ENCODE measurements around the gene BDKRB1.
A peak's percentile ranks its signal among the peaks of the same experiment; 100 is the strongest.

Gene BDKRB1

GRCh38 chr14:96275177-96276112 is 19.4 kb downstream of the BDKRB1 start:
- H3K4me2 ChIP-seq (ENCODE audit: low read depth, low read length, poor library complexity, severe bottlenecking) = no peak overlapping the region
- TF ChIP-seq EZH2phosphoT487 (conservative IDR thresholded peaks at IDR 0.05; ENCODE audit: low read length) = no peak
- TF ChIP-seq, protein P1, sequence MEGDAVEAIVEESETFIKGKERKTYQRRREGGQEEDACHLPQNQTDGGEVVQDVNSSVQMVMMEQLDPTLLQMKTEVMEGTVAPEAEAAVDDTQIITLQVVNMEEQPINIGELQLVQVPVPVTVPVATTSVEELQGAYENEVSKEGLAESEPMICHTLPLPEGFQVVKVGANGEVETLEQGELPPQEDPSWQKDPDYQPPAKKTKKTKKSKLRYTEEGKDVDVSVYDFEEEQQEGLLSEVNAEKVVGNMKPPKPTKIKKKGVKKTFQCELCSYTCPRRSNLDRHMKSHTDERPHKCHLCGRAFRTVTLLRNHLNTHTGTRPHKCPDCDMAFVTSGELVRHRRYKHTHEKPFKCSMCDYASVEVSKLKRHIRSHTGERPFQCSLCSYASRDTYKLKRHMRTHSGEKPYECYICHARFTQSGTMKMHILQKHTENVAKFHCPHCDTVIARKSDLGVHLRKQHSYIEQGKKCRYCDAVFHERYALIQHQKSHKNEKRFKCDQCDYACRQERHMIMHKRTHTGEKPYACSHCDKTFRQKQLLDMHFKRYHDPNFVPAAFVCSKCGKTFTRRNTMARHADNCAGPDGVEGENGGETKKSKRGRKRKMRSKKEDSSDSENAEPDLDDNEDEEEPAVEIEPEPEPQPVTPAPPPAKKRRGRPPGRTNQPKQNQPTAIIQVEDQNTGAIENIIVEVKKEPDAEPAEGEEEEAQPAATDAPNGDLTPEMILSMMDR (IDR thresholded peaks at IDR 0.05; ENCODE audit: insufficient read depth, low read length, poor library complexity, severe bottlenecking) = peak; percentile 86
- H3K9me3 ChIP-seq (ENCODE audit: insufficient read depth, low read length) = no peaks in the 10 kb centered on the region
- no peaks in the 10 kb centered on the region for H3K36me3 ChIP-seq (ENCODE audit: low read length)
- no peak overlapping the region for H3K4me3 ChIP-seq (ENCODE audit: insufficient read depth, low read length, poor library complexity, severe bottlenecking)
- no peaks in the 10 kb centered on the region for H4K20me1 ChIP-seq (ENCODE audit: low read depth, low read length)
- H3K27ac ChIP-seq (ENCODE audit: low read depth, low read length) = no peak overlapping the region
- H3K27me3 ChIP-seq (ENCODE audit: low read length) = no peaks in the 10 kb centered on the region
- H3K9me2 ChIP-seq (replicated peaks; ENCODE audit: insufficient read depth, low read length) = no peaks in the 10 kb centered on the region
- no peak overlapping the region for H2AFZ ChIP-seq (ENCODE audit: low read depth, low read length, severe bottlenecking)
- H3F3A ChIP-seq (ENCODE audit: insufficient read depth) = no peaks in the 10 kb centered on the region
- no peak overlapping the region for H3K9ac ChIP-seq (ENCODE audit: low read length)
- no peaks in the 10 kb centered on the region for H3K79me2 ChIP-seq (ENCODE audit: insufficient read depth, low read length)

- no peaks in the 10 kb centered on the region for H3K9me3 ChIP-seq (ENCODE audit: insufficient read depth, low read length)
- H3K4me2 ChIP-seq (ENCODE audit: low read depth, low read length, poor library complexity, severe bottlenecking) = no peak overlapping the region
- H3K9me2 ChIP-seq (replicated peaks; ENCODE audit: insufficient read depth, low read length) = no peaks in the 10 kb centered on the region
- H4K20me1 ChIP-seq (ENCODE audit: low read depth, low read length) = no peaks in the 10 kb centered on the region
- H3K36me3 ChIP-seq (ENCODE audit: low read length) = no peaks in the 10 kb centered on the region
- no peak overlapping the region for H3K4me3 ChIP-seq (ENCODE audit: insufficient read depth, low read length, poor library complexity, severe bottlenecking)
- TF ChIP-seq, protein P1 (IDR thresholded peaks at IDR 0.05; ENCODE audit: insufficient read depth, low read length, poor library complexity, severe bottlenecking) = no peak
- no peak for TF ChIP-seq EZH2phosphoT487 (conservative IDR thresholded peaks at IDR 0.05; ENCODE audit: low read length)
- H3K27ac ChIP-seq (ENCODE audit: low read depth, low read length) = no peak overlapping the region
- H2AFZ ChIP-seq (ENCODE audit: low read depth, low read length, severe bottlenecking) = no peak overlapping the region
- H3K9ac ChIP-seq (ENCODE audit: low read length) = no peak overlapping the region
- H3K79me2 ChIP-seq (ENCODE audit: insufficient read depth, low read length) = no peaks in the 10 kb centered on the region
- H3K27me3 ChIP-seq (ENCODE audit: low read length) = no peaks in the 10 kb centered on the region
- H3F3A ChIP-seq (ENCODE audit: insufficient read depth) = no peaks in the 10 kb centered on the region
Measured at GRCh38 chr14:96277890-96278289, 21.9 kb downstream of the BDKRB1 start.

DNA sequence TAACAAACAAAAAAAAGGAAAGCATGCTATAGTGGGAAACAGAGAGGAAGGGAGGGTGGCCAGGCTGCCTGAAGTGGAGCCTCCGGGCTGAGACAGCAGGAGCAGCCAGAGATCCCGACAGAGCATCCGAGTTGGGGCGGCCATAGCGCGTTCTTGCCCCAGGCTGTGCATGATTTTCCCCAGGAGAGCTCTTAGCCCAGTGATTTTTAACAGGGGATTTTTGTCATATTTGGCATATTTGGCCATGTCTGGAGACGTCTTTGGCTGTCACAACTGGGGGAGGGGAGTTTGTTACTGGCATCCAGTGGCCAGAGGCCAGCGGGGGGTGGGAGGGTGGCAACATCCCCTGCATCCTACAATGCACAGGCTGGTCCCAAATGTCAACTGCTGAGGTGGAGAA is 23.6 kb downstream of the BDKRB1 start:
- H3K79me2 ChIP-seq (ENCODE audit: insufficient read depth, low read length) = no peaks in the 10 kb centered on the region
- H3K4me3 ChIP-seq (ENCODE audit: insufficient read depth, low read length, poor library complexity, severe bottlenecking) = no peak overlapping the region
- H3K9ac ChIP-seq (ENCODE audit: low read length) = no peak overlapping the region
- H4K20me1 ChIP-seq (ENCODE audit: low read depth, low read length) = no peaks in the 10 kb centered on the region
- no peaks in the 10 kb centered on the region for H3K36me3 ChIP-seq (ENCODE audit: low read length)
- TF ChIP-seq EZH2phosphoT487 (conservative IDR thresholded peaks at IDR 0.05; ENCODE audit: low read length) = no peak
- TF ChIP-seq, protein P1 (IDR thresholded peaks at IDR 0.05; ENCODE audit: insufficient read depth, low read length, poor library complexity, severe bottlenecking) = no peak
- no peaks in the 10 kb centered on the region for H3K9me2 ChIP-seq (replicated peaks; ENCODE audit: insufficient read depth, low read length)
- no peak overlapping the region for H2AFZ ChIP-seq (ENCODE audit: low read depth, low read length, severe bottlenecking)
- H3K4me2 ChIP-seq (ENCODE audit: low read depth, low read length, poor library complexity, severe bottlenecking) = no peak overlapping the region
- no peaks in the 10 kb centered on the region for H3F3A ChIP-seq (ENCODE audit: insufficient read depth)
- H3K9me3 ChIP-seq (ENCODE audit: insufficient read depth, low read length) = no peaks in the 10 kb centered on the region
- H3K27ac ChIP-seq (ENCODE audit: low read depth, low read length) = no peak overlapping the region
- no peaks in the 10 kb centered on the region for H3K27me3 ChIP-seq (ENCODE audit: low read length)
